NT2/D1 (cell line): Measurements from ENCODE around the gene MB21D2.

ENCODE experiments used
- DNase-seq: peaks from one replicate; pipeline ENCODE4 v3.0.0-alpha.2; 2011; ENCODE audit warnings: low read depth, low spot score
- H3K27me3 ChIP-seq: 2 replicates; pipeline ENCODE4 v1.6.0; 2011; ENCODE audit warnings: mild to moderate bottlenecking; ENCODE audit not compliant: insufficient read length, insufficient read depth
- H3K36me3 ChIP-seq: 2 replicates; pipeline ENCODE4 v1.6.1; 2011; ENCODE audit warnings: mild to moderate bottlenecking, low read length, mixed read lengths; ENCODE audit not compliant: insufficient read depth, insufficient read length
- H3K4me1 ChIP-seq: 2 replicates; pipeline ENCODE4 v1.5.1; 2011; ENCODE audit not compliant: insufficient read depth, insufficient read length
- H3K4me3 ChIP-seq: 2 replicates; pipeline ENCODE4 v1.5.1; 2011; ENCODE audit warnings: low read depth; ENCODE audit not compliant: insufficient read length
- H3K9ac ChIP-seq: 2 replicates; pipeline ENCODE4 v1.6.0; 2011; ENCODE audit warnings: low read depth; ENCODE audit not compliant: insufficient read length
- H3K9me3 ChIP-seq: 2 replicates; pipeline ENCODE4 v1.5.1; 2011; ENCODE audit warnings: mild to moderate bottlenecking, low read length; ENCODE audit not compliant: insufficient read depth
- SUZ12 ChIP-seq: IDR thresholded peaks from 2 replicates; pipeline ENCODE4 v1.6.1; 2011; ENCODE audit not compliant: insufficient read length, insufficient read depth; ENCODE audit errors: extremely low read depth
- YY1 ChIP-seq: IDR thresholded peaks from 2 replicates; pipeline ENCODE4 v1.6.1; 2011; ENCODE audit not compliant: insufficient read length, insufficient read depth
- ZNF274 ChIP-seq: IDR thresholded peaks from 2 replicates; pipeline ENCODE4 v1.6.1; 2011; ENCODE audit warnings: mild to moderate bottlenecking, low read depth, low read length

Gene MB21D2

GRCh38 chr3:192892981-192893700 is 24.5 kb downstream of the MB21D2 start:
- TF ChIP-seq YY1 (no peak), SUZ12 (no peak), ZNF274 (no peak)
- Histone ChIP-seq H3K4me3 (no peak overlapping the region), H3K9ac (peak overlapping the region; percentile 29), H3K27me3 (no peaks in the 10 kb centered on the region), H3K36me3 (no peaks in the 10 kb centered on the region), H3K4me1 (peaks cover 9% of the 10 kb centered on the region), H3K9me3 (no peaks in the 10 kb centered on the region)
- DNase-seq, result no peak

DNA sequence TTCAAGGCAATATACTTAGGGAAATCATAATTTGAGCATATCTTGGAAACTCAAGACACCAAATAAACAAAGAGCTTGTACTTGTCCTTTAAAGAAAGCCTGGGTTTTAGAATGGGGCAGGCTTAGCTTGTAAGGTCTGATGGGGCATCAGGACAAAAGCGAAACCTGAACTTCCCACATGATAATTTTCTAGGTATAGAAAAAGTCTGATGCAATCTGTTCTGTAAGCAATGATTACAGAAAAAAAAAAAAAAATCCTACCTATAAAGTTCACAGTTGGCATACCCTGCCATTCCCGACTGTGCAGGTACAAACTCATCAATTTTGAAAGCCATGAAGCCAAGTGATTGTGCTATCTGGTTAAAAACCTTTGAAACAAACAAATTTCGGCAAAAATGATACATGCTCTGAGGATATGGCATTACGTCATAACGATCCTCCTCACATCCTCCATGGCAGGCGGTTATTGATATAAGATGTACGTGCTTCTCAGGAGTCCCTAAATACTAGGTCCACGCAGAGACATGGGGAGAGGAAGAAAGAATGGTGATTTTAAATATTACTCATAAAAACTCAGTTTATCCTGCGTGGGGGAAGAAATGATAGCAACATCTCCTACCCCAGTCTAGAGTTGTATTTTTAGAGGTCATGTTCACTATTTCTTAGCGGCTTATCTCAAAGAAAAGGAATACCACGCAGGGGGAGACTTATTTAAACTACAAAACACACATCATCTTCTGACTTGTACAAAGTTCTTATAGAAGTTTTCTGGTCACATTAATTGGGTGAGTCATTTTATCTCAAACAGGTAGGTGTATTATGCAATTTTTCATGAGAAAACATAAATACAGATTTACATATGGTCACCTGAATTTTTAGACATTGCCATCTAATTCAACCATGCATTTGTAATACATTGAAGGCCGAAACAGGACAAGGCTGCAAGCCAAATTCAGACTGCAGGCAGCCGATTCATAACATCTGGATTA is 27.0 kb downstream of the MB21D2 start:
- Histone ChIP-seq H3K9me3 (no peaks in the 10 kb centered on the region), H3K4me3 (no peak overlapping the region), H3K4me1 (peaks cover 9% of the 10 kb centered on the region), H3K27me3 (no peaks in the 10 kb centered on the region), H3K9ac (no peak overlapping the region), H3K36me3 (no peaks in the 10 kb centered on the region)
- no peak for DNase-seq
- no peak for TF ChIP-seq SUZ12
- TF ChIP-seq YY1, result no peak
- TF ChIP-seq ZNF274, result no peak

GRCh38 chr3:192889679-192890078 is 28.0 kb downstream of the MB21D2 start:
- Histone ChIP-seq H3K4me3 (no peak overlapping the region), H3K9ac (peak overlapping the region; percentile 17), H3K27me3 (no peaks in the 10 kb centered on the region), H3K36me3 (no peaks in the 10 kb centered on the region), H3K4me1 (peaks cover 9% of the 10 kb centered on the region), H3K9me3 (no peaks in the 10 kb centered on the region)
- no peak for DNase-seq
- TF ChIP-seq SUZ12 (no peak), ZNF274 (no peak), YY1 (no peak)

DNA sequence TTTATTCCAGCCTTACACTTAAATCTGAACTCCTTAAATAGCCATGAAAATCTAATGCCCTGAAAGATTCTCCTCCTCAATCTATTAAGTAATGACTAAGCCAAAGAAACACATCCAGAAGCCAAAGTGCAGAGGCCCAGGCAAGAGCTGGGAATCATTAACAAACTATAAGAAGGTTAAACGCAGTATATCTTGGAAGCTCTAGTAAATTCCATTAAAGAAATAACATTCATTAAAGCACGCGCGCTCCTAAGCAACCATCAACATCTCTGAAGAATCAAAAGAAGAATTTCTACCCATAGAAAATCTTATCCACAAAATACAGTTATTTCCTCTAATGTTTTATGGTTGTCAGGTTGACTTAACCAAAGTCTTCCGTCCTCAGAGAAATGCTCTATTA is 29.5 kb downstream of the MB21D2 start:
- no peak overlapping the region for H3K9ac ChIP-seq
- no peaks in the 10 kb centered on the region for H3K9me3 ChIP-seq
- no peak for DNase-seq
- no peaks in the 10 kb centered on the region for H3K36me3 ChIP-seq
- no peak for TF ChIP-seq YY1
- TF ChIP-seq ZNF274, result no peak
- no peak for TF ChIP-seq SUZ12
- H3K27me3 ChIP-seq, result no peaks in the 10 kb centered on the region
- H3K4me3 ChIP-seq, result no peak overlapping the region
- peaks cover 3% of the 10 kb centered on the region for H3K4me1 ChIP-seq

- Histone ChIP-seq H3K9me3 (no peaks in the 10 kb centered on the region), H3K36me3 (no peaks in the 10 kb centered on the region), H3K4me3 (no peak overlapping the region), H3K4me1 (peaks cover 3% of the 10 kb centered on the region), H3K9ac (no peak overlapping the region), H3K27me3 (no peaks in the 10 kb centered on the region)
- no peak for DNase-seq
- TF ChIP-seq YY1 (no peak), SUZ12 (no peak), ZNF274 (no peak)
Observed at GRCh38 chr3:192887701-192888100, 30.0 kb downstream of the MB21D2 start.

GRCh38 chr3:192887047-192887446 is 30.6 kb downstream of the MB21D2 start:
- no peaks in the 10 kb centered on the region for H3K36me3 ChIP-seq
- H3K9ac ChIP-seq, result no peak overlapping the region
- H3K9me3 ChIP-seq, result no peaks in the 10 kb centered on the region
- H3K27me3 ChIP-seq, result no peaks in the 10 kb centered on the region
- TF ChIP-seq YY1, result no peak
- no peak for DNase-seq
- H3K4me1 ChIP-seq, result peaks cover 3% of the 10 kb centered on the region
- no peak overlapping the region for H3K4me3 ChIP-seq
